Measurements from ENCODE around the gene SLC22A4.

GRCh38 chr5:132301344-132302271, 7.4 kb downstream of the SLC22A4 start:
- TF ChIP-seq TAF1 (IDR thresholded peaks at IDR 0.05; ENCODE audit: low read depth) (no peak), FOXM1 (IDR thresholded peaks at IDR 0.05; ENCODE audit: borderline replicate concordance, low read depth) (no peak), RAD21 (IDR thresholded peaks at IDR 0.05; ENCODE audit: low read depth) (no peak), EP300 (IDR thresholded peaks at IDR 0.05; ENCODE audit: borderline replicate concordance) (no peak), YY1 (IDR thresholded peaks at IDR 0.05; ENCODE audit: low read depth) (no peak), NFIC (IDR thresholded peaks at IDR 0.05) (no peak), CEBPB (IDR thresholded peaks at IDR 0.05) (no peak)
- TF ChIP-seq, protein P1, sequence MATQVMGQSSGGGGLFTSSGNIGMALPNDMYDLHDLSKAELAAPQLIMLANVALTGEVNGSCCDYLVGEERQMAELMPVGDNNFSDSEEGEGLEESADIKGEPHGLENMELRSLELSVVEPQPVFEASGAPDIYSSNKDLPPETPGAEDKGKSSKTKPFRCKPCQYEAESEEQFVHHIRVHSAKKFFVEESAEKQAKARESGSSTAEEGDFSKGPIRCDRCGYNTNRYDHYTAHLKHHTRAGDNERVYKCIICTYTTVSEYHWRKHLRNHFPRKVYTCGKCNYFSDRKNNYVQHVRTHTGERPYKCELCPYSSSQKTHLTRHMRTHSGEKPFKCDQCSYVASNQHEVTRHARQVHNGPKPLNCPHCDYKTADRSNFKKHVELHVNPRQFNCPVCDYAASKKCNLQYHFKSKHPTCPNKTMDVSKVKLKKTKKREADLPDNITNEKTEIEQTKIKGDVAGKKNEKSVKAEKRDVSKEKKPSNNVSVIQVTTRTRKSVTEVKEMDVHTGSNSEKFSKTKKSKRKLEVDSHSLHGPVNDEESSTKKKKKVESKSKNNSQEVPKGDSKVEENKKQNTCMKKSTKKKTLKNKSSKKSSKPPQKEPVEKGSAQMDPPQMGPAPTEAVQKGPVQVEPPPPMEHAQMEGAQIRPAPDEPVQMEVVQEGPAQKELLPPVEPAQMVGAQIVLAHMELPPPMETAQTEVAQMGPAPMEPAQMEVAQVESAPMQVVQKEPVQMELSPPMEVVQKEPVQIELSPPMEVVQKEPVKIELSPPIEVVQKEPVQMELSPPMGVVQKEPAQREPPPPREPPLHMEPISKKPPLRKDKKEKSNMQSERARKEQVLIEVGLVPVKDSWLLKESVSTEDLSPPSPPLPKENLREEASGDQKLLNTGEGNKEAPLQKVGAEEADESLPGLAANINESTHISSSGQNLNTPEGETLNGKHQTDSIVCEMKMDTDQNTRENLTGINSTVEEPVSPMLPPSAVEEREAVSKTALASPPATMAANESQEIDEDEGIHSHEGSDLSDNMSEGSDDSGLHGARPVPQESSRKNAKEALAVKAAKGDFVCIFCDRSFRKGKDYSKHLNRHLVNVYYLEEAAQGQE (IDR thresholded peaks at IDR 0.05; ENCODE audit: low read depth), result no peak
- TF ChIP-seq, protein P2, sequence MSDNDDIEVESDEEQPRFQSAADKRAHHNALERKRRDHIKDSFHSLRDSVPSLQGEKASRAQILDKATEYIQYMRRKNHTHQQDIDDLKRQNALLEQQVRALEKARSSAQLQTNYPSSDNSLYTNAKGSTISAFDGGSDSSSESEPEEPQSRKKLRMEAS (IDR thresholded peaks at IDR 0.05), result no peak
- TF ChIP-seq, protein P3, sequence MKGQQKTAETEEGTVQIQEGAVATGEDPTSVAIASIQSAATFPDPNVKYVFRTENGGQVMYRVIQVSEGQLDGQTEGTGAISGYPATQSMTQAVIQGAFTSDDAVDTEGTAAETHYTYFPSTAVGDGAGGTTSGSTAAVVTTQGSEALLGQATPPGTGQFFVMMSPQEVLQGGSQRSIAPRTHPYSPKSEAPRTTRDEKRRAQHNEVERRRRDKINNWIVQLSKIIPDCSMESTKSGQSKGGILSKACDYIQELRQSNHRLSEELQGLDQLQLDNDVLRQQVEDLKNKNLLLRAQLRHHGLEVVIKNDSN (IDR thresholded peaks at IDR 0.05), result no peak

All from Ishikawa (cell line).